A549 (cell line): Measurements from ENCODE around the gene ADD2. TPM values are rescaled to one million over a fixed set of nuclear protein-coding genes. Genes with fewer than 3 reads are reported as not detected.

Experiments
- ATAC-seq, 2 experiments: fragments of 200-7000 bp in 1 of 2; fragments of >200 bp in 1 of 2; cut with Nextera tagmentation in 1 of 2; cut with Tn5 transposase in 1 of 2; 3 replicates each; pipeline versions ENCODE4 v1.8.0 to v1.9.1; 2018 to 2020; ENCODE audit warnings: mild to moderate bottlenecking in 1 of 2, moderate library complexity in 1 of 2
- CTCF ChIA-PET: fragments of 300-600 bp; sonication (Branson Sonifier 250); formaldehyde crosslinking; extraction: SDS; loops from one replicate; lab custom pipeline; 2021; ENCODE audit warnings: antibody characterized with exemption, inconsistent platforms; lab: Yijun Ruan, JAX
- POLR2A ChIA-PET: fragments of 350-600 bp; formaldehyde crosslinking; extraction: SDS; loops from one replicate; lab custom pipeline; 2021; ENCODE audit warnings: antibody characterized with exemption, inconsistent platforms; lab: Yijun Ruan, JAX
- DNase-seq, 2 experiments: peaks; one replicate each; pipeline versions ENCODE4 v3.0.0 to v3.0.0-alpha.2; 2011 to 2016; ENCODE audit warnings: low read depth in 1 of 2, low spot score in 1 of 2
- FAIRE-seq: peaks from 2 replicates; lab custom pipeline; 2011; peaks lifted over from hg19 to GRCh38; lab: Jason Lieb, UNC
- H3K27ac ChIP-seq, 2 experiments: fragments of >200 bp; sonication (Bioruptor Twin); formaldehyde crosslinking; 3 replicates each; pipeline ENCODE4 v1.5.1; 2016 to 2017
- H3K4me1 ChIP-seq: fragments of >200 bp; sonication (Bioruptor Twin); formaldehyde crosslinking; 3 replicates; pipeline ENCODE4 v1.6.1; 2016
- H3K4me2 ChIP-seq: fragments of >200 bp; sonication (Bioruptor Twin); formaldehyde crosslinking; 3 replicates; pipeline ENCODE4 v1.6.1; 2016
- H3K4me3 ChIP-seq: fragments of >200 bp; sonication (Bioruptor Twin); formaldehyde crosslinking; 3 replicates; pipeline ENCODE4 v1.5.1; 2016
- H3K9me3 ChIP-seq: fragments of >200 bp; sonication (Bioruptor Twin); formaldehyde crosslinking; 3 replicates; pipeline ENCODE4 v1.6.1; 2016
- ATOH8 ChIP-seq: fragments of 250-450 bp; sonication (Bioruptor Pico); IDR thresholded peaks from 2 replicates; pipeline ENCODE4 v1.5.0; 2020; ENCODE audit warnings: low read depth, mild to moderate bottlenecking, moderate library complexity
- BHLHE40 ChIP-seq: IDR thresholded peaks from 2 replicates; pipeline ENCODE4 v1.6.1; 2012; ENCODE audit warnings: low read depth, low read length, inconsistent platforms
- CBX8 ChIP-seq: fragments of 200-600 bp; sonication (generic); IDR thresholded peaks from 2 replicates; pipeline ENCODE4 v1.6.1; 2016
- CHD2 ChIP-seq: fragments of 150-350 bp; IDR thresholded peaks from 2 replicates; pipeline ENCODE4 v1.6.1; 2014; ENCODE audit warnings: low read length; ENCODE audit not compliant: partially characterized antibody
- EHF ChIP-seq: fragments of 250-450 bp; sonication (Bioruptor Pico); IDR thresholded peaks from 2 replicates; pipeline ENCODE4 v1.5.0; 2020; ENCODE audit warnings: mild to moderate bottlenecking
- EHMT2 ChIP-seq: fragments of 200-600 bp; sonication (generic); IDR thresholded peaks from 2 replicates; pipeline ENCODE4 v1.6.1; 2016; ENCODE audit warnings: antibody characterized with exemption, low read depth, mild to moderate bottlenecking, moderate library complexity
- ESRRA ChIP-seq: fragments of 150-350 bp; IDR thresholded peaks from 2 replicates; pipeline ENCODE4 v1.6.1; 2014; ENCODE audit warnings: mild to moderate bottlenecking, low read length, borderline replicate concordance
- FOSB ChIP-seq: fragments of 250-450 bp; sonication (Bioruptor Pico); IDR thresholded peaks from 2 replicates; pipeline ENCODE4 v1.5.0; 2020; ENCODE audit warnings: mild to moderate bottlenecking, moderate library complexity
- FOSL2 ChIP-seq, 2 experiments: fragments of 450-650 bp in 1 of 2; fragments of >200 bp in 1 of 2; sonication (Bioruptor Twin) in 1 of 2; formaldehyde crosslinking; IDR thresholded peaks; 2 replicates each; pipeline versions ENCODE4 v1.5.0 to v1.6.1; 2016 to 2020; ENCODE audit warnings: mild to moderate bottlenecking in 1 of 2, moderate library complexity in 1 of 2
- HDAC2 ChIP-seq: fragments of 200-600 bp; sonication (generic); IDR thresholded peaks from 2 replicates; pipeline ENCODE4 v1.6.1; 2016
- HES2 ChIP-seq: fragments of >200 bp; sonication (Bioruptor Twin); formaldehyde crosslinking; IDR thresholded peaks from 2 replicates; pipeline ENCODE4 v1.6.1; 2016
- HOXA7 ChIP-seq: fragments of 250-450 bp; sonication (Bioruptor Pico); IDR thresholded peaks from 2 replicates; pipeline ENCODE4 v1.5.0; 2020; ENCODE audit warnings: mild to moderate bottlenecking, moderate library complexity
- HOXB13 ChIP-seq: fragments of 250-450 bp; sonication (Bioruptor Pico); IDR thresholded peaks from 2 replicates; pipeline ENCODE4 v1.5.0; 2020; ENCODE audit warnings: low read depth, mild to moderate bottlenecking, moderate library complexity
- HOXB5 ChIP-seq: fragments of 250-450 bp; sonication (Bioruptor Pico); IDR thresholded peaks from 2 replicates; pipeline ENCODE4 v1.5.0; 2020; ENCODE audit warnings: mild to moderate bottlenecking, moderate library complexity
- JUN ChIP-seq, 2 experiments: fragments of >200 bp; sonication (Bioruptor Twin); formaldehyde crosslinking; IDR thresholded peaks; 2 replicates in 1 of 2; 3 replicates in 1 of 2; pipeline ENCODE4 v1.6.1; 2016 to 2017
- MAZ ChIP-seq: fragments of 150-350 bp; IDR thresholded peaks from 2 replicates; pipeline ENCODE4 v1.6.1; 2014; ENCODE audit warnings: antibody characterized with exemption, low read depth, low read length, borderline replicate concordance
- NFE2L2 ChIP-seq: fragments of 150-350 bp; conservative IDR thresholded peaks from 2 replicates; pipeline ENCODE4 v1.6.1; 2014; ENCODE audit warnings: low read length
- NR3C1 ChIP-seq: fragments of >200 bp; sonication (Bioruptor Twin); formaldehyde crosslinking; IDR thresholded peaks from 3 replicates; pipeline ENCODE4 v1.6.1; 2017
- PHF8 ChIP-seq: fragments of 200-600 bp; sonication (generic); IDR thresholded peaks from 2 replicates; pipeline ENCODE4 v1.6.1; 2016; ENCODE audit warnings: low read depth, mild to moderate bottlenecking, antibody characterized with exemption, moderate library complexity, borderline replicate concordance
- POLR2A ChIP-seq: IDR thresholded peaks from 2 replicates; pipeline ENCODE4 v1.6.1; 2012; ENCODE audit warnings: mild to moderate bottlenecking, low read length
- POLR2AphosphoS2 ChIP-seq: conservative IDR thresholded peaks from 2 replicates; pipeline ENCODE4 v1.6.1; 2012; ENCODE audit warnings: low read length, improper control_type of control experiment, inconsistent platforms
- RCOR1 ChIP-seq: fragments of 150-350 bp; IDR thresholded peaks from 2 replicates; pipeline ENCODE4 v1.6.1; 2014; ENCODE audit warnings: antibody characterized with exemption, low read length, low read depth
- RFX5 ChIP-seq: fragments of 450-650 bp; IDR thresholded peaks from 2 replicates; pipeline ENCODE4 v1.7.1; 2014; ENCODE audit warnings: antibody characterized with exemption, mild to moderate bottlenecking, moderate library complexity
- SREBF2 ChIP-seq: fragments of 450-650 bp; IDR thresholded peaks from 2 replicates; pipeline ENCODE4 v1.6.1; 2014; ENCODE audit warnings: mild to moderate bottlenecking, moderate library complexity
- TFCP2L1 ChIP-seq: fragments of 250-450 bp; sonication (Bioruptor Pico); IDR thresholded peaks from 2 replicates; pipeline ENCODE4 v1.5.0; 2021; ENCODE audit warnings: mild to moderate bottlenecking
- ZC3H11A ChIP-seq: fragments of 450-650 bp; IDR thresholded peaks from 2 replicates; pipeline ENCODE4 v1.6.1; 2014; ENCODE audit warnings: antibody characterized with exemption, mild to moderate bottlenecking
- ZSCAN20 ChIP-seq: fragments of 250-450 bp; sonication (Bioruptor Pico); IDR thresholded peaks from 2 replicates; pipeline ENCODE4 v1.8.0; 2022; ENCODE audit warnings: mild to moderate bottlenecking, moderate library complexity
- WGBS: methylation state at CpG from one replicate; pipeline ENCODE4 v1.1.6; 2017; ENCODE audit errors: missing lambda C conversion rate; 5-methylcytosine and 5-hydroxymethylcytosine counted together
- polyA plus RNA-seq, 4 experiments: library from polyadenylated mRNA; depleted of rRNA in 3 of 4; stranded (reverse); fragments of >200 nt; fragmentation: RNase III in 1 of 4; extraction: RNeasy Plus Mini Kit Qiagen cat#74134 plus additional on column Dnase treatment in 1 of 4; gene quantifications; 2 replicates in 3 of 4; 3 replicates in 1 of 4; pipeline ENCODE4 v1.2.3, GENCODE V29; 2011 to 2017
- TF ChIP-seq, protein P1 (sequence below): IDR thresholded peaks from 2 replicates; pipeline ENCODE4 v1.6.1; 2012
- TF ChIP-seq, protein P2 (sequence below): fragments of 150-350 bp; IDR thresholded peaks from 2 replicates; pipeline ENCODE4 v1.6.1; 2014; ENCODE audit warnings: low read depth, mild to moderate bottlenecking, low read length
- TF ChIP-seq, protein P3 (sequence below): IDR thresholded peaks from 2 replicates; pipeline ENCODE4 v1.6.1; 2012; ENCODE audit warnings: low read depth, borderline replicate concordance

Gene ADD2
- polyA plus RNA-seq, 2 of the 4 experiments (the other 2 are of a cell fraction): 18.0 to 25.5 TPM

DNA sequence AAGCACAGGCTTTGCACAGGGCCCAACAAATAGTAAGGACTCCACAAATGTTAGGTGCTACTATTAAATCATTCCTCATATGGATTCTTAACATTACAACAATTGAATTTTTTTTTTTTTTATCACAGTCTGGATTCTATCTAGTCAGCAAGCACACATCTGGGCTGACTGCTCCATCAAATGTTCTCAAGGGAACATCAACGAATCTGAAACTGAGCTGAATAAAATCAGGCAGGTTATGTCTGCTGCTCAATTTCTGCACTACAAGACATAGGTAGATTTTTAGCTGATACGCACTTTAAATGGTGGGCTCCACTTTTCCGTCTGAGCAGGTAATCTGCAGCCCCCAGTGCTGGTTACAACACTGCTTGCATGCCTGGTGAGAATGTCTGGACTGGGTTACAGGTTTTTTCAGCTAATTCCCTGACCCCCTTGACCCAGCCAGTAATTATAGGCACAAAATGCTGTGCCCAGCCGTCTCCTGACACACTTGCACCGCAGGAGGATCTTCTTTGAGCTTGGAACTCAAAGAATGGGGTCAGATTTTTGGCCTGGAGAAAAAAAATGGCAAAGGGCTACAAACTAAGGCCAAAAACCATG is 44.6 kb downstream of the ADD2 start:
- TF ChIP-seq FOSL2 (IDR thresholded peaks at IDR 0.05): no peak
- TF ChIP-seq FOSL2 (CRISPR knock-in tag; IDR thresholded peaks at IDR 0.05): no peak
- no peak for TF ChIP-seq SREBF2
- no peak for TF ChIP-seq HOXB5 (CRISPR knock-in tag)
- TF ChIP-seq ATOH8 (CRISPR knock-in tag): no peak
- TF ChIP-seq ZSCAN20 (CRISPR knock-in tag): no peak
- no peak for TF ChIP-seq TFCP2L1 (CRISPR knock-in tag)
- no peak for TF ChIP-seq MAZ
- no peak for TF ChIP-seq HDAC2
- TF ChIP-seq HOXA7 (CRISPR knock-in tag): no peak
- no peak for TF ChIP-seq RCOR1
- no peak for TF ChIP-seq BHLHE40
- TF ChIP-seq ZC3H11A: no peak
- no peak for TF ChIP-seq FOSB
- DNase-seq: no peak
- Histone ChIP-seq H3K27ac (no peak overlapping the region), H3K4me2 (no peak overlapping the region), H3K9me3 (no peaks in the 10 kb centered on the region), H3K4me3 (no peak overlapping the region), H3K4me1 (no peaks in the 10 kb centered on the region)
- ChIA-PET CTCF (interaction anchor here (0.8 to 4.2 kb wide), 4 partner anchors 9 to 37 kb away, joined by 3 to 15 read pairs (median 5); no protein-coding TSS in a partner anchor), POLR2A (no interaction called here)
- WGBS: 91% methylated on average over 5 of the region's 5 CpGs
- FAIRE-seq: no peak
- ATAC-seq: no peak

GRCh38 chr2:70720124-70720523 is 47.9 kb downstream of the ADD2 start:
- ATAC-seq (no peak), FAIRE-seq (no peak), DNase-seq (no peak)
- 91% methylated on average over 6 of the region's 6 CpGs for WGBS
- H3K9me3 ChIP-seq: no peaks in the 10 kb centered on the region
- ChIA-PET CTCF (interaction anchor here (0.6 to 2.3 kb wide), 3 partner anchors 19 to 151 kb away, joined by 3 to 6 read pairs (median 6); no protein-coding TSS in a partner anchor), POLR2A (no interaction called here)
- H3K4me3 ChIP-seq: no peak overlapping the region
- no peaks in the 10 kb centered on the region for H3K4me1 ChIP-seq
- no peak overlapping the region for H3K4me2 ChIP-seq
- TF ChIP-seq, protein P1, sequence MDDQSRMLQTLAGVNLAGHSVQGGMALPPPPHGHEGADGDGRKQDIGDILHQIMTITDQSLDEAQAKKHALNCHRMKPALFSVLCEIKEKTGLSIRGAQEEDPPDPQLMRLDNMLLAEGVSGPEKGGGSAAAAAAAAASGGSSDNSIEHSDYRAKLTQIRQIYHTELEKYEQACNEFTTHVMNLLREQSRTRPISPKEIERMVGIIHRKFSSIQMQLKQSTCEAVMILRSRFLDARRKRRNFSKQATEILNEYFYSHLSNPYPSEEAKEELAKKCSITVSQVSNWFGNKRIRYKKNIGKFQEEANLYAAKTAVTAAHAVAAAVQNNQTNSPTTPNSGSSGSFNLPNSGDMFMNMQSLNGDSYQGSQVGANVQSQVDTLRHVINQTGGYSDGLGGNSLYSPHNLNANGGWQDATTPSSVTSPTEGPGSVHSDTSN: no peak
- TF ChIP-seq ZC3H11A (no peak), POLR2A (no peak), ESRRA (no peak)
- TF ChIP-seq, protein P2, sequence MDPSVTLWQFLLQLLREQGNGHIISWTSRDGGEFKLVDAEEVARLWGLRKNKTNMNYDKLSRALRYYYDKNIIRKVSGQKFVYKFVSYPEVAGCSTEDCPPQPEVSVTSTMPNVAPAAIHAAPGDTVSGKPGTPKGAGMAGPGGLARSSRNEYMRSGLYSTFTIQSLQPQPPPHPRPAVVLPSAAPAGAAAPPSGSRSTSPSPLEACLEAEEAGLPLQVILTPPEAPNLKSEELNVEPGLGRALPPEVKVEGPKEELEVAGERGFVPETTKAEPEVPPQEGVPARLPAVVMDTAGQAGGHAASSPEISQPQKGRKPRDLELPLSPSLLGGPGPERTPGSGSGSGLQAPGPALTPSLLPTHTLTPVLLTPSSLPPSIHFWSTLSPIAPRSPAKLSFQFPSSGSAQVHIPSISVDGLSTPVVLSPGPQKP: no peak
- TF ChIP-seq, all 56 proteins: peak for 0
- no peak overlapping the region for H3K27ac ChIP-seq

GRCh38 chr2:70719231-70719630 is 48.8 kb downstream of the ADD2 start:
- no peak for ATAC-seq
- FAIRE-seq: no peak
- 86% methylated on average over 3 of the region's 3 CpGs for WGBS
- Histone ChIP-seq H3K4me2 (no peak overlapping the region), H3K9me3 (no peaks in the 10 kb centered on the region), H3K27ac (no peak overlapping the region), H3K4me1 (no peaks in the 10 kb centered on the region), H3K4me3 (no peak overlapping the region)
- POLR2A ChIA-PET: no interaction called here
- CTCF ChIA-PET: interaction anchor here (0.9 to 2.3 kb wide), 3 partner anchors 22 to 152 kb away, joined by 3 to 6 read pairs (median 6); no protein-coding TSS in a partner anchor
- DNase-seq: no peak
- TF ChIP-seq EHMT2 (no peak), POLR2AphosphoS2 (no peak), CHD2 (no peak), NR3C1 (no peak), ZSCAN20 (CRISPR knock-in tag) (no peak), NFE2L2 (no peak), PHF8 (no peak), CBX8 (no peak), HES2 (no peak), HOXB13 (CRISPR knock-in tag) (no peak), TFCP2L1 (CRISPR knock-in tag) (no peak), JUN (IDR thresholded peaks at IDR 0.05) (no peak), RFX5 (no peak), HOXA7 (CRISPR knock-in tag) (no peak), EHF (CRISPR knock-in tag) (no peak), MAZ (no peak)
- TF ChIP-seq, protein P3, sequence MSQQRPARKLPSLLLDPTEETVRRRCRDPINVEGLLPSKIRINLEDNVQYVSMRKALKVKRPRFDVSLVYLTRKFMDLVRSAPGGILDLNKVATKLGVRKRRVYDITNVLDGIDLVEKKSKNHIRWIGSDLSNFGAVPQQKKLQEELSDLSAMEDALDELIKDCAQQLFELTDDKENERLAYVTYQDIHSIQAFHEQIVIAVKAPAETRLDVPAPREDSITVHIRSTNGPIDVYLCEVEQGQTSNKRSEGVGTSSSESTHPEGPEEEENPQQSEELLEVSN: no peak
